H1 (cell line): ENCODE results near the gene TOMM22. TPM values are rescaled to one million over a fixed set of nuclear protein-coding genes. Genes with fewer than 3 reads are reported as not detected.

Experiments used
- CTCF ChIA-PET: fragments of 300-600 bp; sonication (Branson Sonifier 250); formaldehyde crosslinking; loops from one replicate; lab custom pipeline; 2021; ENCODE audit not compliant: partially characterized antibody; lab: Charles Lee
- POLR2A ChIA-PET: fragments of 300-600 bp; sonication (Branson Sonifier 250); formaldehyde crosslinking; loops from one replicate; lab custom pipeline; 2021; ENCODE audit warnings: inconsistent platforms; ENCODE audit not compliant: partially characterized antibody; lab: Charles Lee
- DNase-seq, 2 experiments: peaks; one replicate each; pipeline versions ENCODE4 v3.0.0 to v3.0.0-alpha.2; 2010 to 2022; ENCODE audit warnings: low spot score in 2 of 2, low read depth in 1 of 2, mixed read lengths in 1 of 2
- FAIRE-seq: peaks from 2 replicates; lab custom pipeline; 2011; peaks lifted over from hg19 to GRCh38; lab: Jason Lieb, UNC
- H2AFZ ChIP-seq: 2 replicates; pipeline ENCODE4 v1.8.1; 2012; ENCODE audit warnings: low read length, inconsistent platforms
- H2AK5ac ChIP-seq: 2 replicates; pipeline ENCODE4 v1.6.1; 2013; ENCODE audit warnings: low read depth, low read length
- H2BK120ac ChIP-seq: replicated peaks from 2 replicates; pipeline ENCODE3; 2013; ENCODE audit warnings: low read depth, low read length, inconsistent platforms
- H2BK12ac ChIP-seq: 2 replicates; pipeline ENCODE4 v1.6.1; 2013; ENCODE audit warnings: low read depth, low read length
- H2BK15ac ChIP-seq: 2 replicates; pipeline ENCODE4 v1.6.1; 2013; ENCODE audit warnings: low read length
- H2BK20ac ChIP-seq: 2 replicates; pipeline ENCODE4 v1.6.1; 2013; ENCODE audit warnings: low read length
- H2BK5ac ChIP-seq: 2 replicates; pipeline ENCODE4 v1.6.1; 2013; ENCODE audit warnings: low read depth, low read length
- H3K14ac ChIP-seq: 2 replicates; pipeline ENCODE4 v1.6.1; 2013; ENCODE audit warnings: inconsistent platforms; ENCODE audit not compliant: insufficient read length
- H3K18ac ChIP-seq: 2 replicates; pipeline ENCODE4 v1.6.1; 2013; ENCODE audit warnings: low read length; ENCODE audit errors: extremely low read depth
- H3K23ac ChIP-seq: 2 replicates; pipeline ENCODE4 v1.6.1; 2013; ENCODE audit warnings: inconsistent platforms; ENCODE audit not compliant: insufficient read length
- H3K23me2 ChIP-seq: 2 replicates; pipeline ENCODE4 v1.6.1; 2013; ENCODE audit warnings: low read depth, low read length
- H3K27ac ChIP-seq: 2 replicates; pipeline ENCODE4 v1.6.1; 2011; ENCODE audit warnings: low read depth, low read length, inconsistent platforms
- H3K27me3 ChIP-seq, 4 experiments: replicated peaks in 1 of 4; 1 replicate in 1 of 4; 2 replicates in 3 of 4; pipeline versions ENCODE4 v1.6.1 to v1.8.1; 2011 to 2013; ENCODE audit warnings: low read length in 3 of 4, mild to moderate bottlenecking in 3 of 4, inconsistent platforms in 2 of 4, mixed read lengths in 2 of 4, moderate library complexity in 1 of 4; ENCODE audit not compliant: control insufficient read depth in 3 of 4, insufficient read depth in 3 of 4; ENCODE audit errors: extremely low read depth in 1 of 4
- H3K36me3 ChIP-seq, 4 experiments: 2 replicates each; pipeline versions ENCODE4 v1.6.1 to v1.8.1; 2011 to 2013; ENCODE audit warnings: mild to moderate bottlenecking in 4 of 4, low read length in 3 of 4, moderate library complexity in 2 of 4, control low read depth in 1 of 4, inconsistent platforms in 1 of 4; ENCODE audit not compliant: insufficient read depth in 4 of 4, control insufficient read depth in 2 of 4
- H3K4ac ChIP-seq: replicated peaks from 2 replicates; pipeline ENCODE3; 2013; ENCODE audit warnings: low read length, low read depth, mixed read lengths, inconsistent platforms; ENCODE audit not compliant: insufficient read length
- H3K4me1 ChIP-seq, 4 experiments: replicated peaks in 1 of 4; 1 replicate in 1 of 4; 2 replicates in 3 of 4; pipeline versions ENCODE4 v1.6.1 to v1.8.1; 2011 to 2013; ENCODE audit warnings: low read length in 3 of 4, inconsistent platforms in 2 of 4, mixed read lengths in 1 of 4; ENCODE audit not compliant: insufficient read depth in 4 of 4, control insufficient read depth in 3 of 4
- H3K4me2 ChIP-seq, 2 experiments: 2 replicates each; pipeline versions ENCODE4 v1.6.1 to v1.8.1; 2011 to 2013; ENCODE audit warnings: low read depth in 2 of 2, low read length in 2 of 2, control low read depth in 1 of 2, inconsistent platforms in 1 of 2, mild to moderate bottlenecking in 1 of 2; ENCODE audit not compliant: insufficient read depth in 1 of 2
- H3K4me3 ChIP-seq, 4 experiments: fragments of 200-600, 300-600 bp in 1 of 4; sonication (generic), shearing (Covaris generic), sonication (Bioruptor Twin) in 1 of 4; 2 replicates each; pipeline versions ENCODE4 v1.5.1 to v1.8.1; 2011 to 2016; ENCODE audit warnings: low read length in 4 of 4, low read depth in 3 of 4, control low read depth in 2 of 4, inconsistent platforms in 2 of 4, mild to moderate bottlenecking in 2 of 4, mixed read lengths in 1 of 4, moderate library complexity in 1 of 4; ENCODE audit not compliant: insufficient read depth in 2 of 4; ENCODE audit errors: extremely low read depth in 1 of 4
- H3K56ac ChIP-seq: replicated peaks from 2 replicates; pipeline ENCODE3; 2013; ENCODE audit warnings: low read depth, mild to moderate bottlenecking, mixed read lengths, low read length, inconsistent platforms; ENCODE audit not compliant: insufficient read length
- H3K79me1 ChIP-seq: 2 replicates; pipeline ENCODE4 v1.6.1; 2013; ENCODE audit warnings: low read depth, low read length, control low read depth
- H3K79me2 ChIP-seq, 2 experiments: 2 replicates each; pipeline versions ENCODE4 v1.6.1 to v1.8.1; 2012 to 2013; ENCODE audit warnings: low read length in 2 of 2, mild to moderate bottlenecking in 2 of 2, inconsistent platforms in 1 of 2; ENCODE audit not compliant: insufficient read depth in 2 of 2, control insufficient read depth in 1 of 2
- H3K9ac ChIP-seq, 4 experiments: replicated peaks in 1 of 4; 1 replicate in 1 of 4; 2 replicates in 3 of 4; pipeline versions ENCODE4 v1.6.1 to v1.8.1; 2011 to 2013; ENCODE audit warnings: low read depth in 3 of 4, low read length in 3 of 4, control low read depth in 2 of 4, mild to moderate bottlenecking in 2 of 4, moderate library complexity in 2 of 4, inconsistent platforms in 1 of 4; ENCODE audit errors: extremely low read depth in 1 of 4
- H3K9me3 ChIP-seq, 2 experiments: 2 replicates each; pipeline versions ENCODE4 v1.6.1 to v1.8.1; 2012 to 2013; ENCODE audit warnings: mild to moderate bottlenecking in 2 of 2, moderate library complexity in 2 of 2, control low read depth in 1 of 2, inconsistent platforms in 1 of 2, low read depth in 1 of 2, low read length in 1 of 2, mixed read lengths in 1 of 2; ENCODE audit not compliant: insufficient read depth in 2 of 2
- H4K20me1 ChIP-seq, 2 experiments: replicated peaks in 1 of 2; 2 replicates each; pipeline versions ENCODE3 to v1.8.1; 2011 to 2013; ENCODE audit warnings: inconsistent platforms in 2 of 2, low read length in 2 of 2, mild to moderate bottlenecking in 1 of 2; ENCODE audit not compliant: insufficient read depth in 2 of 2, control insufficient read depth in 1 of 2
- H4K5ac ChIP-seq: 2 replicates; pipeline ENCODE4 v1.6.1; 2013; ENCODE audit warnings: low read length, low read depth, mixed read lengths, inconsistent platforms; ENCODE audit not compliant: insufficient read length
- H4K8ac ChIP-seq: 2 replicates; pipeline ENCODE4 v1.8.0; 2013; ENCODE audit warnings: mild to moderate bottlenecking, moderate library complexity, low read length, inconsistent platforms; ENCODE audit not compliant: insufficient read depth; ENCODE audit errors: extremely low read depth
- H4K91ac ChIP-seq: replicated peaks from 2 replicates; pipeline ENCODE3; 2013; ENCODE audit warnings: low read length, mixed read lengths, inconsistent platforms; ENCODE audit not compliant: insufficient read length
- PHF8 ChIP-seq: fragments of 200-600 bp; sonication (generic); conservative IDR thresholded peaks from 2 replicates; pipeline ENCODE4 v1.7.1; 2012; ENCODE audit warnings: low read depth, mild to moderate bottlenecking, inconsistent platforms, low read length, moderate library complexity
- YY1 ChIP-seq: IDR thresholded peaks from 2 replicates; pipeline ENCODE4 v1.6.1; 2011; ENCODE audit warnings: low read depth, mild to moderate bottlenecking, low read length
- WGBS, 2 experiments: shearing (Covaris generic) in 1 of 2; methylation state at CpG; one replicate each; pipeline versions ENCODE4 v1.1.6 to v1.1.7; 2013 to 2015; ENCODE audit warnings: low lambda C conversion rate in 2 of 2, mixed read lengths in 2 of 2, inconsistent platforms in 1 of 2, low coverage in 1 of 2, missing lambda C conversion rate in 1 of 2; ENCODE audit not compliant: insufficient replicate concordance in 2 of 2, insufficient coverage in 1 of 2, insufficient read length in 1 of 2; ENCODE audit errors: extremely low coverage in 1 of 2, missing lambda C conversion rate in 1 of 2; 5-methylcytosine and 5-hydroxymethylcytosine counted together
- polyA plus RNA-seq, 7 experiments: library from polyadenylated mRNA; depleted of rRNA in 3 of 7; stranded (reverse) in 5 of 7; unstranded in 2 of 7; fragments of >200 nt in 5 of 7; fragments of 200-250 nt in 2 of 7; gene quantifications; 1 replicate in 5 of 7; 2 replicates in 1 of 7; 4 replicates in 1 of 7; pipeline versions ENCODE4 v1.2.1 to v1.2.3, GENCODE V29; 2011 to 2013; ENCODE audit warnings: missing spikeins in 2 of 7, mixed read lengths in 2 of 7
- total RNA-seq: library from RNA; stranded (reverse); fragmentation: NEBNext Ultra II Directional; extraction: Animal tissue kit (Norgen Biotek cat#: 25700); gene quantifications from 2 replicates; pipeline ENCODE4 v1.2.1, GENCODE V29; 2021
- TF ChIP-seq, protein P1 (sequence below): IDR thresholded peaks from 2 replicates; pipeline ENCODE4 v1.6.1; 2012; ENCODE audit warnings: inconsistent platforms

The TOMM22 gene
- total and polyA plus RNA-seq, 2 of the 8 experiments (the other 6 are each of a cell fraction or from before 2014, with no cell fraction given), result 84.0 to 125 TPM

DNA sequence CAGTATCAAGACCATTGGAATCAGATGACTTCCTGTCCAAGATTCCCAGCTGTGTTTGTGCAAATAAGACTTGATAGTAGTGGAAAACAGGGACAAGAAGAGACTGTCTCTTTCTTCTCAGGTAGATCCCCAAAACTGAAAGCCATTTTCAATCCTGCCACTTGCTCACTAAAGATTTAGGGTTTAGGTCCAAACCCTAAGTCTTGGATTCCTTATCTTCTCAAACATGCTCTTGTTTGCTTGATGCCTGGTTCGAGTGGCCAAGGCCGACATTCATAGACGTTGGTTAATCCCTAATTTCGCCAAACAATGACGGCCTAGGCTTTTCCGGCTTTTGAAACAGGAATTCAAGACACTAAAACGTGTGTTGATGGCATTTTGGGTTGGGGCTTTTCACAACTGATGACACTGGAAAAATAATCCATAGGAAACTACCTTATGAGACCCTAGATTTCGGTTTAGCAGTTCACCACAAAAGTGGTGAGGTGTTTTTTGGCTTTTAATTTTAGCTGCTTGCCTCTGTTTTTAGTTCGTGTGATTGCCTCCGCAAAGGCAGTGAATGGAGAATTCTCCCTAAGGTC, 23.0 kb downstream of the TOMM22 start:
- Histone ChIP-seq H2BK15ac (no peak overlapping the region), H3K4me3 (peak overlapping the region; percentile 22 to 53 (median 28); a peak in 5 of 8 replicates), H2BK5ac (peak overlapping the region; percentile 93), H2BK12ac (peak overlapping the region; percentile 95), H3K4ac (no peak overlapping the region), H3K4me1 (peaks cover 10 to 19% (median 14%) of the 10 kb centered on the region in 4 experiments; a peak in 5 of 7 replicates), H3K14ac (no peak overlapping the region), H3K27me3 (no peaks in the 10 kb centered on the region), H3K9ac (peak overlapping the region; percentile 44 to 77 (median 71)), H2AK5ac (no peak overlapping the region), H3K56ac (peak overlapping the region; percentile 44), H3K18ac (no peak overlapping the region), H4K20me1 (peaks cover 15 to 16% of the 10 kb centered on the region in 2 experiments), H3K23me2 (peaks cover 12% of the 10 kb centered on the region), H4K8ac (no peak overlapping the region), H3K79me1 (0 out of 2 replicates have a peak, but pooled peaks cover 4% of the 10 kb centered on the region), H3K36me3 (peaks cover 0 to 5% (median 0%) of the 10 kb centered on the region in 4 experiments; a peak in 3 of 8 replicates), H3K23ac (no peak overlapping the region), H3K9me3 (no peaks in the 10 kb centered on the region), H2BK20ac (no peak overlapping the region), H3K27ac (peak overlapping the region; percentile 94), H3K4me2 (peak overlapping the region; percentile 66 to 80), H3K79me2 (peaks cover 26 to 43% of the 10 kb centered on the region in 2 experiments), H2BK120ac (no peak overlapping the region), H4K5ac (no peak overlapping the region), H4K91ac (no peak overlapping the region), H2AFZ (0 out of 2 replicates have a peak overlapping the region, but pooled peaks have one; percentile 3)
- CTCF ChIA-PET, result no interaction called here
- no peak for FAIRE-seq
- no peak for DNase-seq
- WGBS, 2 experiments, result 48% methylated on average over 10 of the region's 10 CpGs; no CpG with 5 or more reads in 1 of the 2 experiments
- TF ChIP-seq PHF8, result peak; percentile 44; the same call in 1 of the 2 replicates
- TF ChIP-seq YY1, result 0 out of 2 replicates have a peak, but pooled peaks have one; percentile 9
- TF ChIP-seq, protein P1, sequence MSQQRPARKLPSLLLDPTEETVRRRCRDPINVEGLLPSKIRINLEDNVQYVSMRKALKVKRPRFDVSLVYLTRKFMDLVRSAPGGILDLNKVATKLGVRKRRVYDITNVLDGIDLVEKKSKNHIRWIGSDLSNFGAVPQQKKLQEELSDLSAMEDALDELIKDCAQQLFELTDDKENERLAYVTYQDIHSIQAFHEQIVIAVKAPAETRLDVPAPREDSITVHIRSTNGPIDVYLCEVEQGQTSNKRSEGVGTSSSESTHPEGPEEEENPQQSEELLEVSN, result no peak
- POLR2A ChIA-PET, result interaction anchor here (0.8 to 5.6 kb wide), 6 partner anchors 12 to 135 kb away, joined by 3 to 39 read pairs (median 7); partner anchors contain the start of genes CBY1, DMC1 and TOMM22
